DND-41 (cell line): ENCODE measurements around the gene ABCA2.

Experiments used
- ATAC-seq: fragments of 200-7000 bp; cut with Tn5 transposase; 3 replicates; pipeline ENCODE4 v1.9.1; 2021; ENCODE audit warnings: low read depth; ENCODE audit not compliant: insufficient read depth
- DNase-seq: peaks from one replicate; pipeline ENCODE4 v3.0.0-alpha.2; 2020
- H2AFZ ChIP-seq: 2 replicates; pipeline ENCODE4 v1.6.0; 2012; ENCODE audit warnings: low read depth, low read length
- H3K27ac ChIP-seq: 2 replicates; pipeline ENCODE4 v1.5.1; 2012; ENCODE audit warnings: low read length, inconsistent platforms
- H3K27me3 ChIP-seq: fragments of 200-600 bp; sonication (generic); 2 replicates; pipeline ENCODE4 v1.6.0; 2012; ENCODE audit warnings: low read length, mild to moderate bottlenecking, inconsistent platforms; ENCODE audit not compliant: insufficient read depth, poor library complexity
- H3K36me3 ChIP-seq: 2 replicates; pipeline ENCODE4 v1.5.1; 2012; ENCODE audit warnings: low read length, inconsistent platforms; ENCODE audit not compliant: insufficient read depth
- H3K4me1 ChIP-seq: 2 replicates; pipeline ENCODE4 v1.5.1; 2012; ENCODE audit warnings: mild to moderate bottlenecking, low read length; ENCODE audit not compliant: insufficient read depth
- H3K4me2 ChIP-seq: 2 replicates; pipeline ENCODE4 v1.6.0; 2012; ENCODE audit warnings: mild to moderate bottlenecking, moderate library complexity, low read length, inconsistent platforms; ENCODE audit not compliant: insufficient read depth
- H3K4me3 ChIP-seq, 2 experiments: fragments of 200-600 bp in 1 of 2; shearing (Covaris generic) in 1 of 2; 2 replicates each; pipeline ENCODE4 v1.5.1; 2012 to 2016; ENCODE audit warnings: inconsistent platforms in 2 of 2, low read length in 2 of 2, mild to moderate bottlenecking in 2 of 2, low read depth in 1 of 2, moderate library complexity in 1 of 2
- H3K79me2 ChIP-seq: 2 replicates; pipeline ENCODE4 v1.6.0; 2012; ENCODE audit warnings: low read length, inconsistent platforms; ENCODE audit not compliant: insufficient read depth
- H3K9ac ChIP-seq: 2 replicates; pipeline ENCODE4 v1.6.0; 2012; ENCODE audit warnings: low read depth, mild to moderate bottlenecking, inconsistent platforms, low read length, moderate library complexity
- H3K9me3 ChIP-seq: 2 replicates; pipeline ENCODE4 v1.5.1; 2012; ENCODE audit warnings: low read length, moderate library complexity, mild to moderate bottlenecking, inconsistent platforms; ENCODE audit not compliant: insufficient read depth, severe bottlenecking
- H4K20me1 ChIP-seq: 2 replicates; pipeline ENCODE4 v1.6.0; 2012; ENCODE audit warnings: low read length; ENCODE audit not compliant: insufficient read depth
- EZH2 ChIP-seq: IDR thresholded peaks from 3 replicates; pipeline ENCODE4 v1.6.1; 2012; ENCODE audit warnings: borderline replicate concordance, low read depth, mild to moderate bottlenecking, moderate library complexity, low read length, inconsistent platforms; ENCODE audit not compliant: severe bottlenecking
- TF ChIP-seq, protein P1 (sequence below): IDR thresholded peaks from 2 replicates; pipeline ENCODE4 v1.5.1; 2012; ENCODE audit warnings: borderline replicate concordance, low read length, moderate library complexity, mild to moderate bottlenecking; ENCODE audit not compliant: poor library complexity, severe bottlenecking; ENCODE audit errors: extremely low read depth

The ABCA2 gene

DNA sequence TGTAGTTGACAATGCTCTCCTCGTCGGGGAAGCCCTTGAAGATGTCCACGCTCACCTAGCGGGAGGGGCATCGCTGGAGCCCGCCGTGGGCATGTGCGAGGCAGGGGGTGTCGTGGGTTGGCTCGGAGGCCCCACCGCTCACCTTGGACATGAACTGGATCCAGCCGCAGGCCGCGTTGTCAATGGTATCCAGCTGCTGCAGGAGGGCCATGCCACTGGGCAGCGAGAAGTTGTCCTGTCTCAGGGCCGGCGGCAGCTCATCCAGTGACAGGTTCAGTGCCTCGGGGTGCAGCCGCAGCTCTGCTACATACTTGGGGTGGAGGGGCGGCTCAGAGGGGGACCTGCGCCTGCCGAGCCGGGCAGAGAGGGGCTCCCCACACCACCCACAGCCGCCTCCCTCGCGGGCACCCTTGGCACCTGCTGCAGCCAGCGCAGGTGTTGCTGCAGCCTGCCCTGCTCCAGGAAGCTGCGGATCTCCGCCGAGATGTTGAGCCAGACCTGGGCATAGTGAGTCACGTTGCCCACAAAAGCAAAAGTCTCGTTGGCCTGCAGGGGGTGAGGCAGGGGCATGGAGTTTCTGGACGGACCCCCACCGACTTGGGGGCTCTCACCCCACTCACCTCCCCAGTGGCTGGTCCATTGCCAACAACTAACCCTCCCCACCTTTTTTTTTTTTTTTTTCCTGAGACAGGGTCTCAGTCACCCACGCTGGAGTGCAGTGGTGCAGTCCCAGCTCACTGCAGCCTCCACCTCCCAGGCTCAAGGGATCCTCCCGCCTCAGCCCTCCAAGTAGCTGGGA, 9.1 kb downstream of the ABCA2 start:
- no peak overlapping the region for H2AFZ ChIP-seq
- no peaks in the 10 kb centered on the region for H4K20me1 ChIP-seq
- no peak overlapping the region for H3K9ac ChIP-seq
- H3K9me3 ChIP-seq = no peaks in the 10 kb centered on the region
- H3K27ac ChIP-seq = no peak overlapping the region
- H3K4me1 ChIP-seq = no peaks in the 10 kb centered on the region
- H3K4me2 ChIP-seq = no peak overlapping the region
- H3K36me3 ChIP-seq = peaks cover 3% of the 10 kb centered on the region
- no peak for ATAC-seq
- TF ChIP-seq, protein P1, sequence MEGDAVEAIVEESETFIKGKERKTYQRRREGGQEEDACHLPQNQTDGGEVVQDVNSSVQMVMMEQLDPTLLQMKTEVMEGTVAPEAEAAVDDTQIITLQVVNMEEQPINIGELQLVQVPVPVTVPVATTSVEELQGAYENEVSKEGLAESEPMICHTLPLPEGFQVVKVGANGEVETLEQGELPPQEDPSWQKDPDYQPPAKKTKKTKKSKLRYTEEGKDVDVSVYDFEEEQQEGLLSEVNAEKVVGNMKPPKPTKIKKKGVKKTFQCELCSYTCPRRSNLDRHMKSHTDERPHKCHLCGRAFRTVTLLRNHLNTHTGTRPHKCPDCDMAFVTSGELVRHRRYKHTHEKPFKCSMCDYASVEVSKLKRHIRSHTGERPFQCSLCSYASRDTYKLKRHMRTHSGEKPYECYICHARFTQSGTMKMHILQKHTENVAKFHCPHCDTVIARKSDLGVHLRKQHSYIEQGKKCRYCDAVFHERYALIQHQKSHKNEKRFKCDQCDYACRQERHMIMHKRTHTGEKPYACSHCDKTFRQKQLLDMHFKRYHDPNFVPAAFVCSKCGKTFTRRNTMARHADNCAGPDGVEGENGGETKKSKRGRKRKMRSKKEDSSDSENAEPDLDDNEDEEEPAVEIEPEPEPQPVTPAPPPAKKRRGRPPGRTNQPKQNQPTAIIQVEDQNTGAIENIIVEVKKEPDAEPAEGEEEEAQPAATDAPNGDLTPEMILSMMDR = no peak
- no peak for TF ChIP-seq EZH2
- no peak overlapping the region for H3K4me3 ChIP-seq
- DNase-seq = no peak
- no peaks in the 10 kb centered on the region for H3K27me3 ChIP-seq
- H3K79me2 ChIP-seq = no peaks in the 10 kb centered on the region

DNA sequence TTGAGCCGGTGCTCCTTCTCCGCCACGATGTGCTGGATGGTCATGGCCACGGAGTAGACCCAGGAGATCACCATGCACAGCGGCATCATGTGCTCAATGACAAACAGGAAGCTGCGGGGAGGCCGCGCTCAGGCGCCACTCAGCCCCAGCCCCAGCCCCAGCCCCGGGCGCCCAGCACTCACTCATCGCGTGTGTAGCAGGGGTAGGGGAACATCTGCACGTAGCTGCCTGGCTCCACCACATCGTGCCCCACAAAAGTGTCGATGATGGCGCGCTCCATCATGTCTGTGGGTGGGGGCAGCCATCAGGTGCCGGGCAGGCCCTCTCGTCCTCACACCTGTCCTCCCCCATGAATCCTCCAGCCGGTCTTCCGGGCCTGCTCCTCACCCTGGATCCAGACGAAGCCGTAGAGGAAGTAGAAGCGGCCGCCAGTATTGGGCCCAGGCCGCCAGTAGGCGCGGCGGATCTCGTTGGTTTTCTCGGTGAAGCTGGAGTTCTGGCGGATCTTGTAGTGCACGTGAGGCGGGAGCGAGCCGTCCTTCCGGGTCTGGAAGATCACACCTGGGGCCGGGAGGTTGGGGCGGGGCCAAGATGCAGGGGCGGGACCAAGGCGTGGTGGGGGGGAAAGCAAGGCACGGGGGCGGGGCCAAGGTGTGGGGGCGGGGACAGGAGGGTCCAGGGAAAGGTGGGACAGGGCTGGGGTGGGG, 10.1 kb downstream of the ABCA2 start:
- no peak overlapping the region for H2AFZ ChIP-seq
- peaks cover 3% of the 10 kb centered on the region for H3K36me3 ChIP-seq
- no peaks in the 10 kb centered on the region for H3K79me2 ChIP-seq
- no peaks in the 10 kb centered on the region for H3K4me1 ChIP-seq
- TF ChIP-seq, protein P1 = no peak
- no peak for TF ChIP-seq EZH2
- H3K27me3 ChIP-seq = no peaks in the 10 kb centered on the region
- DNase-seq (no peak), ATAC-seq (no peak)
- H3K9ac ChIP-seq = no peak overlapping the region
- no peaks in the 10 kb centered on the region for H4K20me1 ChIP-seq
- H3K27ac ChIP-seq = no peak overlapping the region
- no peak overlapping the region for H3K4me3 ChIP-seq
- no peaks in the 10 kb centered on the region for H3K9me3 ChIP-seq
- H3K4me2 ChIP-seq = no peak overlapping the region

DNA sequence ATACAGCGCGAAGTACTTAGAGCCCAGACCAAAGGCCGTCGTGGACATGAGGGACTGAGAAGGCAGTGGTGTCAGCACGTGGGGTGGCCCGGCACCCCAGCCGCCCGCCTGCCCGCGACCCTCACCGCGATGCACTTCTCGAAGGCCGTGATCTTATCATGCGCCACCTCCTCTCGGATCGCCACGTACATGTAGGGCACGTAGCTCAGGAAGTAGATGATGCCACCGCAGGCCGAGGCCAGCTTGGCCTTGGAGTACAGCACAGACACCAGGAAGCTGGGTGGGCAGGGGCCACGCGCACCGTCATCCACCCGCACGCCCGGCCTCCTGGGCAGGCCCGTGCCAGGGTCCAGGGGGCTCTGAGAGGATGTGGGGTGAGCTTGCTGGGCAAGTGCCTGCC, 11.0 kb downstream of the ABCA2 start:
- Histone ChIP-seq H3K9me3 (no peaks in the 10 kb centered on the region), H2AFZ (no peak overlapping the region), H3K4me1 (no peaks in the 10 kb centered on the region), H3K4me2 (no peak overlapping the region), H3K36me3 (peaks cover 3% of the 10 kb centered on the region), H3K79me2 (no peaks in the 10 kb centered on the region), H3K27ac (no peak overlapping the region), H3K27me3 (no peaks in the 10 kb centered on the region), H3K9ac (no peak overlapping the region), H4K20me1 (no peaks in the 10 kb centered on the region), H3K4me3 (no peak overlapping the region)
- ATAC-seq (no peak), DNase-seq (no peak)
- TF ChIP-seq, protein P1 = no peak
- TF ChIP-seq EZH2 = no peak
